NCI-H69 (cell line): Measurements from ENCODE around the gene CCDC116.
"Not testable (repeated sequence)": the region's sequence is repeated elsewhere in the genome, so short reads cannot be mapped to it uniquely, and the experiment has no call there.

ENCODE experiments used
- DNase-seq: peaks from one replicate; lab custom pipeline; 2025; lab: John Stamatoyannopoulos, UW

CCDC116 gene

GRCh38 chr22:21631025-21631424 lies 1.5 kb upstream of the CCDC116 start:
- DNase-seq = no peak

- no peak for DNase-seq
Observed at GRCh38 chr22:21632931-21633330, 371 bp downstream of the CCDC116 start.

- DNase-seq = no peak
Observed at GRCh38 chr22:21633481-21633880, 921 bp downstream of the CCDC116 start.

- no peak for DNase-seq
Observed at GRCh38 chr22:21634081-21634480, 1.5 kb downstream of the CCDC116 start.

GRCh38 chr22:21634844-21635243 lies 2.3 kb downstream of the CCDC116 start:
- DNase-seq = no peak

DNA sequence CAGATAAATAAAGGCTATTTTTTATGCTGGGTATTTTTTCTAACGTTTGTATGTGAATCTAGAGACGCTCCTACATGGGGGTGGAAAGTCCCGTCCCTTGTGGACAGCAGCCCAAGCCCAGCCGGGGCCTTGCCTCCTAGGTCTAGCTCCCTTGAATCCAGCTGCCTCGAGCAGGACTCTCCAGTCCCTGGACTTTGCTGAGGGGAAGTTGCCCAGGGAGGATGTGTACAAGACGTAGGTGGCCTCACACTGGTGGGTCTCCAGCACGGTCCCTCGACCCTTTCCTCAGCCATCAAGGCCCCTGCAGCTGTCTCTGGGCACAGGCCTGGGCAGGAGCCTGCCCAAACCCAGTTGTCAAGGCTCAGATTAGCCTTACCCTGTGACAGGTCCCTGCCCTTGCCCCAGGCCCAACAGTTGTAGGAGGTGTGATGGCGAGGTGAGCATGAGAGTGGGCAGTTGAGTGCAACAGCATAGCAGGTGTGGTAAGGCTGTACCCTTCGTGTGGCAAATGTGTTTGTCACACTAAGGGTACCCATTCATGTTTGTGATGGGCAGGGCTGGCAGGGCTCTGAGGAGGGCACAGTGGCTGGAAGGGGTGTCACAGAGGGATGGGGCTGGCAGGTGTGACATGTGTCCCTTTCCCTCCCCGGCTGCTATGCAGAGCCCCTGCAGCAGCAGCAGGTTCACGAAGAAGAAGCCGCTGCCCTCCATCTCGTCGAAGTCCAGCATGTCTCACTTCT lies 3.4 kb downstream of the CCDC116 start:
- no peak for DNase-seq

DNA sequence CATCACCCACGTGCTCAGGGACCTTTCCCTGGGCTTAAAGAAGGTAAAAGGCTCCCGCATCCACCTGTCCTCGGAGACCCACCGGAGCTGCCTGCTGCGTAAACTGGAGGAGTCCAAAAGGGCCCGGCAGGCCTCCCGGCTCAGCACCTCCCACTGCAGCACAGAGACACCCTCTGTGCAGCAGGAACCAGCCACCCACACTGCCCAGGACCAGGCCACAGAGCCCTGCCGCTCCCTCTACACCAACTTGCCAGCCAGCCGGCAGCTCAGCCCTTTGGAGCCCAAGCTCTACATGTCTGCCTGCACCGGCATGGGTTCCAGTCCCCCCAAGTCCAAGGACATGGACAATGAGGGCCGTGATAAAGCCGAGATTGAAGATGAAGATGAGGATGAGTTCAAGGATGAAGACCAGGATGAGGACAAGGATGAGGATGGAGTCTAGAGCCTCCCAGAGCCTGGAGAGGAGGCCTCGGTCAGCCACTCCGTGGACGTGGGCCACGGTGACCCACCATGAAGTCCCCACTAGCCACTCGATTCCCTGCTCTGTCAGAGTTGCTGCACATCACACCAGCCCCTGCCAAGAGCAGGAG lies 4.2 kb downstream of the CCDC116 start:
- DNase-seq = no peak

DNA sequence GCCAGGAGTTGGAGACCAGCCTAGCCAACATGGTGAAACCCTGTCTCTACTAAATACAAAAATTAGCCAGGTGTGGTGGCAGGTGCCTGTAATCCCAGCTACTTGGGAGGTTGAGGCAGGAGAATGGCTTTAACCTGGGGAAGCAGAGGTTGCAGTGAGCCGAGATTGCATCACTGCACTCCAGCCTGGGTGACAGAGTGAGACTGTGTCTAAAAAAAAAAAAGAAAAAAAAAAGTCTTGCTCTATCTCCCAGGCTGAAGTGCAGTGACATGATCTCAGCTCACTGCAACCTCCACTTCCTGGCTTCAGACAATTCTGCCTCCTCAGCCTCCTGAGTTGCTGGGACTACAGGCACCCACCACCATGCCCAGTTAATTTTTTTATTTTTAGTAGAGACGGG lies 4.9 kb downstream of the CCDC116 start:
- DNase-seq = not testable (repeated sequence)

DNA sequence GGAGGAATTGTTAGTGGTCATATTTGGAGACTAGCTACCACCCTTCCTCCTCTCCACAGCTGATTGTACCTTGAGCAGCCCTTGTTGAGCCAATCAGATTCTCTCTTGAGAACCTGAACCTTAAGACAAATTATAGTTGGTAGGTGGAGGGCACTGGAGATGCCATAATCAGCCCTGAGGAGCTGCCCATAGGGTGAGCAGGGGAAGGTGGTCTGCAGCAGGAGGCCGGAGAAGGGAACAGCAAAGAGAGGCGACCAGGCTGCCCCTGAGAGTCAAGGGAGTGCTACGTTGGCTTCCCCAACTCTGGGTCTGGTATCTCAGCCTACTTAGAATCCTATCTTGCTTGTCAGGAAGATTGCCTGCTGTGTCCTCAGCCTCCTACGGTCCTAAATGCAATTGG lies 6.8 kb downstream of the CCDC116 start:
- DNase-seq = no peak

DNA sequence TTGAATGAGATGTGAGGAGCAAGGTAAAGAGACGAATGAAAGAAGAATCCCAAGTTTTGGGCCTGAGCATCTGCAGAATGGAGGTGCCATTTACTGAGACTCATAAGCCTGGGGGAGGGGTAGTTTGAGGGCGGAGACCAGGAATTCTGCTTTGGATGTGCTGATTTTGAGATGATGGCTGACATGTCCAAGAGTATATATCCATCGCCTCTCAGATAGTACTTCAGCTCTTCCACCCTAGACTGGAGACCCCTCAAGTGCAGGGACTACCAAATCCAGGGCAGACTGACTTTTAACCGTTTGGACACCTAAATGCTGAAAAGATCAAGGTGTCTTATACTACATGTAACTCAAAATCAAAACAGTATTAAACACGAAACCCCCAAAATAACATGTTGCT lies 8.2 kb downstream of the CCDC116 start:
- DNase-seq = no peak

GRCh38 chr22:21641417-21641788 lies 8.8 kb downstream of the CCDC116 start:
- DNase-seq = peak; percentile 68

DNA sequence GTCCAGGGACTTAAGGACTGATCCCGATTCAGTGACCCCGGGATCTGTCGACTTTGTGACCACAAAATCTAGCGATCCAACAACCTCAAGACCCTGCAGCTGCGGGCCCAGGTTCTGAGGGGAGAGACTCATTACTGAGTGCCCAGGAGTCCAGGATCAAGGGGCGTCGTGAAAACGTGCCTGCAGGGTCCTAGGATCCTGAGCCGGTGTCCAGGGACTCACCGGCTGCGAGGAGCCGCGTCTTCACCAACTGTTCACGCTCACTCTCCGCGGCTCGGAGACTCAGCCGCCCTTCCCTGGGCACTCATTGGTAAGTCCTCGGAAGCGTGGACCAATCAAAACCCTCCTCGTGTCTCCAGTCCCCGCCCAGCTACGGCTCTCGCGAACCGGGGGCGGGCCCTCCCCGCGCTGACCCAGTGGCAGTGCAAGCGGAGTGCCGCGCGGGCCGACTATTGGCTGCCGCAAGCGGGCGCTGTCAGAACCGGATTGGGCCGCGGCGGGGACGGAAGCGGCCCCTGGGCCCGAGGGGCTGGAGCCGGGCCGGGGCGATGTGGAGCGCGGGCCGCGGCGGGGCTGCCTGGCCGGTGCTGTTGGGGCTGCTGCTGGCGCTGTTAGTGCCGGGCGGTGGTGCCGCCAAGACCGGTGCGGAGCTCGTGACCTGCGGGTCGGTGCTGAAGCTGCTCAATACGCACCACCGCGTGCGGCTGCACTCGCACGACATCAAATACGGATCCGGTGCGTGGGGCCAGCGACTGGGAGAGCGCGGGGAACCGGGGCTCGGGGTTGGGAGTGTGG lies 9.4 kb downstream of the CCDC116 start, which contains the start of gene SDF2L1:
Gene SDF2L1 (plus strand): TSS at position 514 of the 795 bp plus-strand sequence. CDS start 35 bp downstream, at position 549.
- DNase-seq = peak; percentile 99

DNA sequence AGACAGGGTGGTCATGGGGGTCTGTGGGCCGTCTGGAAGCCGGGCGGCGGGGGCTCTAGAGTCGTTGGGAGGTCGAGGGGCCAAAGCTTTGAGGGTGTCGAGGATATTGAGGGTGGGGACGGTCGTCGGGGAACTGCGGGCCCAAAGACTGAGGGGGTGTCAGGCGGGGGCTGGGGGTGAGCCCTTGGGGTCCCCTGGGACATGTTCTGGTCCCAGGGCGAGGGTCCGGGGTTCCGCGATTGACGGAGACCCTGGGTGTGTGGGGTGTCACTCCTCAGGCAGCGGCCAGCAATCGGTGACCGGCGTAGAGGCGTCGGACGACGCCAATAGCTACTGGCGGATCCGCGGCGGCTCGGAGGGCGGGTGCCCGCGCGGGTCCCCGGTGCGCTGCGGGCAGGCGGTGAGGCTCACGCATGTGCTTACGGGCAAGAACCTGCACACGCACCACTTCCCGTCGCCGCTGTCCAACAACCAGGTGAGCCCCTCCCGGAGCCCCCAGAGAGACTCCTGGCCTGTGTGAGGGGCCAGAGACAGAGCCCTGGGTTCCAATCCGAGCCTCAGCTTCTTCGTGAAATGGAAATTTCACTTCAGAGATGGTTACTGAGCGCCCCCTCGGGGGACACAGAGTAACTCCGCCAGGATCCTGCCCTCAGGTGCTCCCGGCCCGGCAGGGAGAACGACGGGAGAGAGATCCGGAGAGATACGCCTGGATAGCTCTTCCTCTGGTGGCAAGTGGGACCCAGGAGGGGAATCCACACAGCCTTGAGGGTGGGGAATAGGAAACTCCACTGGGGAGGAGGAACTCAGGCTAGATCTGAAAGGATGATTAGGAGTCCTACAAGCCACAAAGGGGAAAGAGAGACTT lies 10.3 kb downstream of the CCDC116 start:
- peak; percentile 89 for DNase-seq

DNA sequence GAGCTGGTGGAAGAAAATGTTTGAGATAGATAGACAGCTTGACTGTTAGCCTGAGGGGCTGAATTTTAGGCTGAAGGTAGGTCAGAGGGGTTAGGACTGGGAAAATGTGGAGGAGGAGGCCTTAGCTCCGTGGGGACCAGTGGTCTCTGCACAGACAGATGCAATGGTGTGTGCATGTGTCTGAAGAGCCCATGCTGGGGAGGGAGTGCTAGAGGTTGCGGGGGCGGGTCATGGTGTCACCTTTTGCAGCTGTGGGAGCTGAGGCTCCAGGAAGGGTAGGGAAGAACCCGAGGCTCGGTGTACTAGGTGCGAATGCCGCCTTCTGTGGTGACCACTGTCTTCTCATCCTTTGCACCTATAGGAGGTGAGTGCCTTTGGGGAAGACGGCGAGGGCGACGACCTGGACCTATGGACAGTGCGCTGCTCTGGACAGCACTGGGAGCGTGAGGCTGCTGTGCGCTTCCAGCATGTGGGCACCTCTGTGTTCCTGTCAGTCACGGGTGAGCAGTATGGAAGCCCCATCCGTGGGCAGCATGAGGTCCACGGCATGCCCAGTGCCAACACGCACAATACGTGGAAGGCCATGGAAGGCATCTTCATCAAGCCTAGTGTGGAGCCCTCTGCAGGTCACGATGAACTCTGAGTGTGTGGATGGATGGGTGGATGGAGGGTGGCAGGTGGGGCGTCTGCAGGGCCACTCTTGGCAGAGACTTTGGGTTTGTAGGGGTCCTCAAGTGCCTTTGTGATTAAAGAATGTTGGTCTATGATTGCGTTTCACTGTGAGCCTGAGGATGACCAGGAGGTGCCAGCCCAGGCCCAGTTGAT lies 11.2 kb downstream of the CCDC116 start:
- peak; percentile 23 for DNase-seq

DNA sequence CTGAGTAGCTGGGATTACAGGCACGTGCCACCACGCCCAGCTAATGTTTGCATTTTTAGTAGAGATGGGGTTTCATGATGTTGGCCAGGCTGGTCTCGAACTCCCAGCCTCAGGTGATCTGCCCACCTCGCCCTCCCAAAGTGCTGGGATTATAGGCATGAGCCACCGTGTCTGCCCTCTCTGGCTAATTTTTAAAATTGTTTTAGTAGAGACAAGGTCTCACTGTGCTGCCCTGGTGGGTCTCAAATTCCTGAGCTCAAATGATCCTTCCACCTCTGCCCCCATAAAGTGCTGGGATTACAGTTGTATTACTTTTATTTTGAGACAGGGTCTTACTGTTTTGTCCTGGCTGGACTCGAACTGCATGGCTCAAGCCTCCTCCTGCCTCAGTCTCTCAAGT lies 13.0 kb downstream of the CCDC116 start:
- not testable (repeated sequence) for DNase-seq

- peak; percentile 85 for DNase-seq
Observed at GRCh38 chr22:21646608-21647590, 14.3 kb downstream of the CCDC116 start.

DNA sequence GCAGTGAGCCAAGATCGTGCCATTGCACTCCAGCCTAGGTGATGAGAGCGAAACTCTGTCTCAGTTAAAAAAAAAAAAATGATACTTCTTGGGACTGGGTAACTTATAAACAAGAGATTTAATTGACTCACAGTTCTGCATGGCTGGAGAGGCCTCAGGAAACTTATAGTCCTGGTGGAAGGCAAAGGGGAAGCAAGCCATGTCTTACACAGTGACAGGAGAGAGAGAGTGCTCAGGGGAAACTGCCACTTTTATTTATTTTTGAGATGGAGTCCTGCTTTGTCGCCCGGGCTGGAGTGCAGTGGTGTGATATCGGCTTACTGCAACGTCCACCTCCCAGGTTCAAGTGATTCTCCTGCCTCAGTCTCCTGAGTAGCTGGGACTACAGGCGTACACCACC lies 17.7 kb downstream of the CCDC116 start:
- DNase-seq = no peak

GRCh38 chr22:21650823-21651520 lies 18.4 kb downstream of the CCDC116 start:
- peak; percentile 77 for DNase-seq

DNA sequence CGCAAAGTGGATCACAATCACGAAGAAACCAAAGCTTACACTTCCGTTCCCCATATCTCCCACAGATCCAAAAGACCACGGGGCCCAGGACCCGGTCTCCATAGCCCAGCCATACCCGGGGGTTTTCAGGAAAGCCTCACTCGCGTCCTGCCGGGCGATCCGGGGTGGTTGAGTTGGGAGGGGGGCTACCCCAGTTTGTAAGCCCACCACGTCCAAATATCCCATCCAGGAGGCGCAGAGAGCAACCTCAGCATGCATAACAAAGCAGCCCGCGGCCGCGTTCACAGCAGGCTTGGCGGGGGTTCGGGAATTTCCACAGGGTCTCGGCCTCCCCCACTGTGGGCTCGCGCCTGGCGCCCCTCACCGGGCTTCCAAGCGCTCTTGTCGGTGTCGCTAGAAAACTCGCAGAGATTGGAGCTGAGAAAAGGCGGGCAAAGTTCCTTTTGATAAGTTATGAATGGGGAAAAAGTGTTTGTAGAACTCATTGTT lies 19.0 kb downstream of the CCDC116 start:
- no peak for DNase-seq
